GM21367 (cell line): ENCODE data around the gene LMBR1.

Source experiments
- ATAC-seq: cut with Tn5 transposase; IDR thresholded peaks from one replicate; pipeline ENCODE4 v1.9.1; 2021; ENCODE audit not compliant: unreplicated experiment

The LMBR1 gene

GRCh38 chr7:156635529-156636385, 257.2 kb downstream of the LMBR1 start:
- ATAC-seq: no peak

GRCh38 chr7:156634117-156634516, 258.9 kb downstream of the LMBR1 start:
- ATAC-seq: no peak

GRCh38 chr7:156629873-156630272, 263.1 kb downstream of the LMBR1 start:
- ATAC-seq: no peak

- ATAC-seq: no peak
These were observed 264.4 kb downstream of the LMBR1 start for GRCh38 chr7:156628562-156628961.
